HEK293 (cell line): ENCODE results near the gene PPARD.

Experiments used
- IKZF3 ChIP-seq: fragments of 450-650 bp; IDR thresholded peaks from 2 replicates; pipeline ENCODE4 v1.5.0; 2018; ENCODE audit warnings: missing biosample characterization, mild to moderate bottlenecking, missing genetic modification characterization, moderate library complexity
- MZF1 ChIP-seq: fragments of 450-650 bp; formaldehyde crosslinking; IDR thresholded peaks from 2 replicates; pipeline ENCODE4 v1.5.1; 2017; ENCODE audit warnings: missing biosample characterization, missing genetic modification characterization, borderline replicate concordance
- OSR2 ChIP-seq: fragments of 450-650 bp; formaldehyde crosslinking; IDR thresholded peaks from 2 replicates; pipeline ENCODE4 v1.5.1; 2016; ENCODE audit warnings: missing biosample characterization, missing genetic modification characterization
- SP2 ChIP-seq: fragments of 450-650 bp; formaldehyde crosslinking; IDR thresholded peaks from 2 replicates; pipeline ENCODE4 v1.5.1; 2016; ENCODE audit warnings: missing biosample characterization, missing genetic modification characterization
- YY1 ChIP-seq: fragments of 450-650 bp; formaldehyde crosslinking; IDR thresholded peaks from 2 replicates; pipeline ENCODE4 v1.5.1; 2018; ENCODE audit warnings: missing biosample characterization, missing genetic modification characterization
- ZEB2 ChIP-seq: fragments of 450-650 bp; formaldehyde crosslinking; IDR thresholded peaks from 2 replicates; pipeline ENCODE4 v1.5.1; 2016; ENCODE audit warnings: missing biosample characterization, missing genetic modification characterization
- ZNF114 ChIP-seq: fragments of 450-650 bp; formaldehyde crosslinking; IDR thresholded peaks from 2 replicates; pipeline ENCODE4 v1.5.0; 2017; ENCODE audit warnings: missing biosample characterization, missing genetic modification characterization
- ZNF121 ChIP-seq: fragments of 450-650 bp; formaldehyde crosslinking; IDR thresholded peaks from 2 replicates; pipeline ENCODE4 v1.5.1; 2016; ENCODE audit warnings: missing biosample characterization, missing genetic modification characterization
- ZNF155 ChIP-seq: fragments of 450-650 bp; formaldehyde crosslinking; IDR thresholded peaks from 2 replicates; pipeline ENCODE4 v1.5.1; 2016; ENCODE audit warnings: missing biosample characterization, missing genetic modification characterization
- ZNF169 ChIP-seq: fragments of 450-650 bp; formaldehyde crosslinking; IDR thresholded peaks from 2 replicates; pipeline ENCODE4 v1.5.1; 2016; ENCODE audit warnings: missing biosample characterization, missing genetic modification characterization
- ZNF175 ChIP-seq: fragments of 450-650 bp; formaldehyde crosslinking; IDR thresholded peaks from 2 replicates; pipeline ENCODE4 v1.5.1; 2016; ENCODE audit warnings: missing biosample characterization, missing genetic modification characterization
- ZNF184 ChIP-seq: fragments of 450-650 bp; IDR thresholded peaks from 2 replicates; pipeline ENCODE4 v1.5.1; 2018; ENCODE audit warnings: missing biosample characterization, mild to moderate bottlenecking, missing genetic modification characterization
- ZNF211 ChIP-seq: fragments of 450-650 bp; formaldehyde crosslinking; IDR thresholded peaks from 2 replicates; pipeline ENCODE4 v1.5.1; 2016; ENCODE audit warnings: low read depth, missing biosample characterization, missing genetic modification characterization
- ZNF214 ChIP-seq: fragments of 450-650 bp; formaldehyde crosslinking; IDR thresholded peaks from 2 replicates; pipeline ENCODE4 v1.5.1; 2017; ENCODE audit warnings: missing biosample characterization, mild to moderate bottlenecking, missing genetic modification characterization, borderline replicate concordance
- ZNF248 ChIP-seq: fragments of 450-650 bp; formaldehyde crosslinking; IDR thresholded peaks from 2 replicates; pipeline ENCODE4 v1.5.1; 2017; ENCODE audit warnings: missing biosample characterization, missing genetic modification characterization
- ZNF274 ChIP-seq, 2 experiments: fragments of 200-500 bp in 1 of 2; fragments of 450-650 bp in 1 of 2; sonication (Bioruptor generic) in 1 of 2; formaldehyde crosslinking in 1 of 2; IDR thresholded peaks; 2 replicates each; pipeline versions ENCODE4 v1.5.1 to v1.6.1; 2014 to 2016; ENCODE audit warnings: borderline replicate concordance in 1 of 2, inconsistent platforms in 1 of 2, low read length in 1 of 2, missing biosample characterization in 1 of 2, missing genetic modification characterization in 1 of 2
- ZNF426 ChIP-seq: fragments of 450-650 bp; formaldehyde crosslinking; IDR thresholded peaks from 2 replicates; pipeline ENCODE4 v1.5.1; 2017; ENCODE audit warnings: missing biosample characterization, missing genetic modification characterization, mild to moderate bottlenecking, inconsistent platforms, moderate library complexity
- ZNF473 ChIP-seq: fragments of 450-650 bp; formaldehyde crosslinking; IDR thresholded peaks from 2 replicates; pipeline ENCODE4 v1.5.1; 2017; ENCODE audit warnings: missing biosample characterization, missing genetic modification characterization
- ZNF521 ChIP-seq: fragments of 450-650 bp; formaldehyde crosslinking; IDR thresholded peaks from 2 replicates; pipeline ENCODE4 v1.5.1; 2017; ENCODE audit warnings: missing biosample characterization, mild to moderate bottlenecking, missing genetic modification characterization
- ZNF544 ChIP-seq: fragments of 450-650 bp; formaldehyde crosslinking; IDR thresholded peaks from 2 replicates; pipeline ENCODE4 v1.5.0; 2017; ENCODE audit warnings: missing biosample characterization, missing genetic modification characterization
- ZNF548 ChIP-seq: fragments of 450-650 bp; formaldehyde crosslinking; IDR thresholded peaks from 2 replicates; pipeline ENCODE4 v1.5.1; 2016; ENCODE audit warnings: missing biosample characterization, missing genetic modification characterization
- ZNF621 ChIP-seq: fragments of 450-650 bp; formaldehyde crosslinking; IDR thresholded peaks from 2 replicates; pipeline ENCODE4 v1.5.1; 2017; ENCODE audit warnings: missing biosample characterization, missing genetic modification characterization
- ZNF629 ChIP-seq: fragments of 450-650 bp; formaldehyde crosslinking; IDR thresholded peaks from 2 replicates; pipeline ENCODE4 v1.5.1; 2017; ENCODE audit warnings: missing biosample characterization, missing genetic modification characterization
- ZNF677 ChIP-seq: fragments of 450-650 bp; IDR thresholded peaks from 2 replicates; pipeline ENCODE4 v1.5.0; 2018; ENCODE audit warnings: missing biosample characterization, mild to moderate bottlenecking, missing genetic modification characterization, moderate library complexity
- ZNF837 ChIP-seq: fragments of 450-650 bp; formaldehyde crosslinking; IDR thresholded peaks from 2 replicates; pipeline ENCODE4 v1.5.1; 2016; ENCODE audit warnings: missing biosample characterization, missing genetic modification characterization
- ZNF843 ChIP-seq: fragments of 450-650 bp; formaldehyde crosslinking; IDR thresholded peaks from 2 replicates; pipeline ENCODE4 v1.5.1; 2016; ENCODE audit warnings: missing biosample characterization, missing genetic modification characterization
- TF ChIP-seq, protein P1 (sequence below): fragments of 450-650 bp; formaldehyde crosslinking; IDR thresholded peaks from 2 replicates; pipeline ENCODE4 v1.5.1; 2016; ENCODE audit warnings: missing biosample characterization, missing genetic modification characterization
- TF ChIP-seq, protein P2 (sequence below): fragments of 450-650 bp; formaldehyde crosslinking; IDR thresholded peaks from 2 replicates; pipeline ENCODE4 v1.5.1; 2016; ENCODE audit warnings: missing biosample characterization, missing genetic modification characterization
- TF ChIP-seq, protein P3 (sequence below): fragments of 450-650 bp; formaldehyde crosslinking; IDR thresholded peaks from 2 replicates; pipeline ENCODE4 v1.5.0; 2017; ENCODE audit warnings: missing biosample characterization, missing genetic modification characterization, borderline replicate concordance
- TF ChIP-seq, protein P4 (sequence below): fragments of 450-650 bp; IDR thresholded peaks from 2 replicates; pipeline ENCODE4 v1.5.1; 2018; ENCODE audit warnings: missing biosample characterization, missing genetic modification characterization
- TF ChIP-seq, protein P5 (sequence below): fragments of 450-650 bp; formaldehyde crosslinking; IDR thresholded peaks from 2 replicates; pipeline ENCODE4 v1.5.1; 2016; ENCODE audit warnings: missing biosample characterization, missing genetic modification characterization

The PPARD gene

DNA sequence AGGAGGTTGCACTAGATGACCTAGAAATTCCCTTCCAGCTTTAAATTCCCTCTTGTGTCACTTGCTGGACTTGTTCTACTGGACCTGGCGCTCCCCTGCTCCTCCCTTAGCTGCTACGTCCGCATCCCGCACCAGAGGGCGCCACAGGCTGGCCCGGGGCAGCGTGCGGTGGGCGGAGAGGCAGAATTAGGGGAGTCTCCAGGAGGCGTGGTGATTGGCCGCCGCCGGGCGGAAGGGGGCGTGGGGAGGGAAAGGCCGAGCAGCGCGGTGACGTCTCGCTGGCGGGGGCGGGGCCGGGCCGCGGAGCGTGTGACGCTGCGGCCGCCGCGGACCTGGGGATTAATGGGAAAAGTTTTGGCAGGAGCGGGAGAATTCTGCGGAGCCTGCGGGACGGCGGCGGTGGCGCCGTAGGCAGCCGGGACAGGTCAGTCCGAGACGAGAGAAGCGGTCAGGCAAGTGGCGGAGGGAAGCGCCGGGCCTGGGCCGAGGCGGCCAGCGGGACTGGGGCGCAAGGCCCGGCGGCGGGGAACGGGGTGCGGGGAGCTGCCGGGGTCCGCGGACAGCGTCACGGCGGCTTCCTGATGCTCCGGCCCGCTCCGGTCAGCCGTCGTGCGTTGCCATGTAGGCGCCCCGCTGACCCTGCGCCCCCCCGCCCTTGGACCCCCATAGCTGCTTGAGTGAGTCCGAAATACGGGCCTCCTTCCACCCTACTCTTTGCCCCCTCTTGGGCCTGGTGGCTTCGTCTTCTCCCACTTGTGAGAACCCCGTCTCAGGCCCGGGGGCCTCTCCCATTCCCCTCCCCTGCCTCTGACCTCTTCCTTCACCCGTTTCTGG is at the start of gene PPARD (continued):
- TF ChIP-seq, protein P1, sequence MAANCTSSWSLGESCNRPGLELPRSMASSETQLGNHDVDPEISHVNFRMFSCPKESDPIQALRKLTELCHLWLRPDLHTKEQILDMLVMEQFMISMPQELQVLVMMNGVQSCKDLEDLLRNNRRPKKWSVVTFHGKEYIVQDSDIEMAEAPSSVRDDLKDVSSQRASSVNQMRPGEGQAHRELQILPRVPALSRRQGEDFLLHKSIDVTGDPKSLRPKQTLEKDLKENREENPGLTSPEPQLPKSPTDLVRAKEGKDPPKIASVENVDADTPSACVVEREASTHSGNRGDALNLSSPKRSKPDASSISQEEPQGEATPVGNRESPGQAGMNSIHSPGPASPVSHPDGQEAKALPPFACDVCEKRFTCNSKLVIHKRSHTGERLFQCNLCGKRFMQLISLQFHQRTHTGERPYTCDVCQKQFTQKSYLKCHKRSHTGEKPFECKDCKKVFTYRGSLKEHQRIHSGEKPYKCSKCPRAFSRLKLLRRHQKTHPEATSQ (tag by site-specific recombination) = no peak
- TF ChIP-seq ZNF837 (tag by site-specific recombination) = no peak
- TF ChIP-seq, protein P2, sequence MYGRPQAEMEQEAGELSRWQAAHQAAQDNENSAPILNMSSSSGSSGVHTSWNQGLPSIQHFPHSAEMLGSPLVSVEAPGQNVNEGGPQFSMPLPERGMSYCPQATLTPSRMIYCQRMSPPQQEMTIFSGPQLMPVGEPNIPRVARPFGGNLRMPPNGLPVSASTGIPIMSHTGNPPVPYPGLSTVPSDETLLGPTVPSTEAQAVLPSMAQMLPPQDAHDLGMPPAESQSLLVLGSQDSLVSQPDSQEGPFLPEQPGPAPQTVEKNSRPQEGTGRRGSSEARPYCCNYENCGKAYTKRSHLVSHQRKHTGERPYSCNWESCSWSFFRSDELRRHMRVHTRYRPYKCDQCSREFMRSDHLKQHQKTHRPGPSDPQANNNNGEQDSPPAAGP (tag by site-specific recombination) = no peak
- TF ChIP-seq, protein P3, sequence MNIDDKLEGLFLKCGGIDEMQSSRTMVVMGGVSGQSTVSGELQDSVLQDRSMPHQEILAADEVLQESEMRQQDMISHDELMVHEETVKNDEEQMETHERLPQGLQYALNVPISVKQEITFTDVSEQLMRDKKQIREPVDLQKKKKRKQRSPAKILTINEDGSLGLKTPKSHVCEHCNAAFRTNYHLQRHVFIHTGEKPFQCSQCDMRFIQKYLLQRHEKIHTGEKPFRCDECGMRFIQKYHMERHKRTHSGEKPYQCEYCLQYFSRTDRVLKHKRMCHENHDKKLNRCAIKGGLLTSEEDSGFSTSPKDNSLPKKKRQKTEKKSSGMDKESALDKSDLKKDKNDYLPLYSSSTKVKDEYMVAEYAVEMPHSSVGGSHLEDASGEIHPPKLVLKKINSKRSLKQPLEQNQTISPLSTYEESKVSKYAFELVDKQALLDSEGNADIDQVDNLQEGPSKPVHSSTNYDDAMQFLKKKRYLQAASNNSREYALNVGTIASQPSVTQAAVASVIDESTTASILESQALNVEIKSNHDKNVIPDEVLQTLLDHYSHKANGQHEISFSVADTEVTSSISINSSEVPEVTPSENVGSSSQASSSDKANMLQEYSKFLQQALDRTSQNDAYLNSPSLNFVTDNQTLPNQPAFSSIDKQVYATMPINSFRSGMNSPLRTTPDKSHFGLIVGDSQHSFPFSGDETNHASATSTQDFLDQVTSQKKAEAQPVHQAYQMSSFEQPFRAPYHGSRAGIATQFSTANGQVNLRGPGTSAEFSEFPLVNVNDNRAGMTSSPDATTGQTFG (tag by site-specific recombination) = no peak
- no peak for TF ChIP-seq YY1
- TF ChIP-seq IKZF3 (tag by site-specific recombination) = peak; percentile 92
- TF ChIP-seq ZNF155 (tag by site-specific recombination) = no peak
- no peak for TF ChIP-seq ZNF184
- TF ChIP-seq ZNF548 (tag by site-specific recombination) = no peak
- no peak for TF ChIP-seq ZNF544 (tag by site-specific recombination)
- TF ChIP-seq ZNF248 (tag by site-specific recombination) = no peak
- peak; percentile 93 for TF ChIP-seq SP2 (tag by site-specific recombination)
- TF ChIP-seq, protein P4, sequence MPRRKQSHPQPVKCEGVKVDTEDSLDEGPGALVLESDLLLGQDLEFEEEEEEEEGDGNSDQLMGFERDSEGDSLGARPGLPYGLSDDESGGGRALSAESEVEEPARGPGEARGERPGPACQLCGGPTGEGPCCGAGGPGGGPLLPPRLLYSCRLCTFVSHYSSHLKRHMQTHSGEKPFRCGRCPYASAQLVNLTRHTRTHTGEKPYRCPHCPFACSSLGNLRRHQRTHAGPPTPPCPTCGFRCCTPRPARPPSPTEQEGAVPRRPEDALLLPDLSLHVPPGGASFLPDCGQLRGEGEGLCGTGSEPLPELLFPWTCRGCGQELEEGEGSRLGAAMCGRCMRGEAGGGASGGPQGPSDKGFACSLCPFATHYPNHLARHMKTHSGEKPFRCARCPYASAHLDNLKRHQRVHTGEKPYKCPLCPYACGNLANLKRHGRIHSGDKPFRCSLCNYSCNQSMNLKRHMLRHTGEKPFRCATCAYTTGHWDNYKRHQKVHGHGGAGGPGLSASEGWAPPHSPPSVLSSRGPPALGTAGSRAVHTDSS (tag by site-specific recombination) = no peak
- TF ChIP-seq ZNF211 (tag by site-specific recombination) = no peak
- TF ChIP-seq ZNF426 (tag by site-specific recombination) = no peak
- no peak for TF ChIP-seq ZNF121 (tag by site-specific recombination)
- no peak for TF ChIP-seq ZNF473 (tag by site-specific recombination)
- no peak for TF ChIP-seq ZNF214 (tag by site-specific recombination)
- TF ChIP-seq ZNF175 (tag by site-specific recombination) = no peak
- TF ChIP-seq MZF1 (tag by site-specific recombination) = no peak
- TF ChIP-seq, protein P5, sequence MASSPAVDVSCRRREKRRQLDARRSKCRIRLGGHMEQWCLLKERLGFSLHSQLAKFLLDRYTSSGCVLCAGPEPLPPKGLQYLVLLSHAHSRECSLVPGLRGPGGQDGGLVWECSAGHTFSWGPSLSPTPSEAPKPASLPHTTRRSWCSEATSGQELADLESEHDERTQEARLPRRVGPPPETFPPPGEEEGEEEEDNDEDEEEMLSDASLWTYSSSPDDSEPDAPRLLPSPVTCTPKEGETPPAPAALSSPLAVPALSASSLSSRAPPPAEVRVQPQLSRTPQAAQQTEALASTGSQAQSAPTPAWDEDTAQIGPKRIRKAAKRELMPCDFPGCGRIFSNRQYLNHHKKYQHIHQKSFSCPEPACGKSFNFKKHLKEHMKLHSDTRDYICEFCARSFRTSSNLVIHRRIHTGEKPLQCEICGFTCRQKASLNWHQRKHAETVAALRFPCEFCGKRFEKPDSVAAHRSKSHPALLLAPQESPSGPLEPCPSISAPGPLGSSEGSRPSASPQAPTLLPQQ = no peak; the same call in none of the 2 replicates
- TF ChIP-seq ZNF677 (tag by site-specific recombination) = no peak
- no peak for TF ChIP-seq ZNF114 (tag by site-specific recombination)
- TF ChIP-seq ZNF843 = no peak; the same call in 1 of the 2 replicates
- peak; percentile 90 for TF ChIP-seq ZNF629 (tag by site-specific recombination)
- TF ChIP-seq ZEB2 (tag by site-specific recombination) = peak; percentile 54; the same call in 1 of the 2 replicates
- no peak for TF ChIP-seq ZNF274 (IDR thresholded peaks at IDR 0.05; ENCODE audit: low read length)
- TF ChIP-seq ZNF274 (tag by site-specific recombination; IDR thresholded peaks at IDR 0.05; ENCODE audit: borderline replicate concordance) = no peak
- no peak for TF ChIP-seq ZNF169 (tag by site-specific recombination)
- no peak for TF ChIP-seq OSR2
- no peak for TF ChIP-seq ZNF621 (tag by site-specific recombination)
- no peak for TF ChIP-seq ZNF521
